Suppressor macrophage treated with lipopolysaccharide for 1 hour (primary cell): Measurements from ENCODE around the gene CRY1.

Source experiments
- DNase-seq, 3 donors: peaks; one replicate each; pipeline ENCODE4 v3.0.0-alpha.2; 2020 to 2022

Gene CRY1

GRCh38 chr12:106956048-106956578, 137.2 kb downstream of the CRY1 start:
- DNase-seq = peak; percentile 47 to 76 (median 50)

- peak; percentile 86 to 94 (median 91) for DNase-seq
These were observed 137.8 kb downstream of the CRY1 start, which contains the start of gene TMEM263 for GRCh38 chr12:106955377-106956047. TSS of gene TMEM263 (plus strand) at chr12:106955907. CDS start at chr12:106967117, 11,210 bp downstream.

- no peak for DNase-seq
These were observed 138.6 kb downstream of the CRY1 start for GRCh38 chr12:106954462-106955376.

GRCh38 chr12:106953352-106954250, 139.7 kb downstream of the CRY1 start:
- DNase-seq = no peak

GRCh38 chr12:106950591-106950990, 142.8 kb downstream of the CRY1 start:
- no peak for DNase-seq

GRCh38 chr12:106947461-106947860, 145.9 kb downstream of the CRY1 start:
- DNase-seq = no peak

- no peak for DNase-seq
These were observed 148.0 kb downstream of the CRY1 start for GRCh38 chr12:106945261-106945851.

GRCh38 chr12:106942775-106943174, 150.6 kb downstream of the CRY1 start:
- no peak for DNase-seq

- no peak for DNase-seq
These were observed 151.7 kb downstream of the CRY1 start for GRCh38 chr12:106941481-106942156.
